Thyroid gland (tissue), 4 donors: ENCODE data around the gene TAPBP. TPM values are rescaled to one million over a fixed set of nuclear protein-coding genes. Genes with fewer than 3 reads are reported as not detected.
"Not testable (repeated sequence)": the region's sequence is repeated elsewhere in the genome, so short reads cannot be mapped to it uniquely, and the experiment has no call there.

Experiments
- DNase-seq, 2 donors: peaks; one replicate each; pipeline ENCODE4 v3.0.0-alpha.2; 2019
- H3K27ac ChIP-seq, 3 donors: fragments of 200-600 bp; sonication (generic); 1 replicate in 2 of 3; 2 replicates in 1 of 3; pipeline ENCODE4 v1.5.1; 2016 to 2019; ENCODE audit warnings: mild to moderate bottlenecking in 1 of 3, moderate library complexity in 1 of 3
- H3K27me3 ChIP-seq: fragments of 200-600 bp; sonication (generic); one replicate; pipeline ENCODE4 v1.5.1; 2019
- H3K36me3 ChIP-seq, 2 donors: fragments of 200-600 bp; sonication (generic); one replicate each; pipeline ENCODE4 v1.5.1; 2016 to 2019
- H3K4me1 ChIP-seq, 2 donors: fragments of 200-600 bp; sonication (generic); one replicate each; pipeline ENCODE4 v1.5.1; 2017 to 2019
- H3K4me3 ChIP-seq, 3 donors: fragments of 200-600 bp; sonication (generic); replicated peaks in 1 of 3; 1 replicate in 2 of 3; 2 replicates in 1 of 3; pipeline ENCODE4 v1.5.1; 2016; ENCODE audit warnings: mild to moderate bottlenecking in 1 of 3
- H3K9me3 ChIP-seq: fragments of 200-600 bp; sonication (generic); one replicate; pipeline ENCODE4 v1.5.1; 2017
- POLR2A ChIP-seq, 2 donors: fragments of 450-650 bp; IDR thresholded peaks; one replicate each; pipeline ENCODE4 v1.6.1; 2017; ENCODE audit warnings: antibody characterized with exemption in 2 of 2, mild to moderate bottlenecking in 2 of 2, moderate library complexity in 1 of 2
- WGBS, 2 donors: methylation state at CpG; one replicate each; pipeline ENCODE4 v1.1.5; 2017; 5-methylcytosine and 5-hydroxymethylcytosine counted together
- intact Hi-C: fragments of 100-400 bp; cut with DNase I; formaldehyde crosslinking; loops from one replicate; pipeline ENCODE4 v1.15.1; 2023
- total RNA-seq, 4 donors: library from RNA; depleted of rRNA; stranded (reverse); fragments of >200 nt; gene quantifications; one replicate each; pipeline ENCODE4 v1.2.3, GENCODE V29; 2016
- TF ChIP-seq, protein P1 (sequence below), 6 experiments: fragments of 200-600 bp in 3 of 6; fragments of 450-650 bp in 3 of 6; sonication (generic) in 3 of 6; IDR thresholded peaks; one replicate each; pipeline ENCODE4 v1.5.1; 2016 to 2019; ENCODE audit warnings: antibody characterized with exemption in 6 of 6, mild to moderate bottlenecking in 2 of 6, inconsistent platforms in 1 of 6, moderate library complexity in 1 of 6

Gene TAPBP
- total RNA-seq, 4 donors from 2014 or later: 86.4 to 151 (median 132) TPM

DNA sequence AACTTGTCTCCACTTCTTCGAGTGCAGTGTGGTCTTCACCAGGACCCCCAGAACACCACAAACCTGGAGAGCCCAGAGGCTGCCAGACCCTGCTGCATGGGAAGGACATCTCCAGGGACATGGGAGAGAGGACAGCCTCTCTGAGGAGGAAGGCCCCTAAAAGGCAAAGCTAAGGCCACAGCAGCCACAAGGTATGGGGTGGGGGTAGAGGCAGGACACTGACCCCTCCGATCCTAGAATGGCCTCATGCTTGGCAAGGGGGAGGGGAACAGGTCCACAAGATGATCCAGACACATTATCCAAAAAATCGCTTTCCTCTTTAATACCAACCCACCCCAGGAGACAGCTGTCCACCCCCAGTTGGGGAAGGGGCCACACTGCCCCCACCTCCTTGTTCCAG lies 35.1 kb downstream of the TAPBP start:
- 89 to 94% methylated on average over 3 of the region's 3 CpGs for whole genome bisulfite sequencing, 2 donors
- intact Hi-C loops: no loop called here
- Histone ChIP-seq H3K36me3 (peaks cover 17 to 29% of the 10 kb centered on the region in 2 donors), H3K4me1 (peaks cover 17 to 30% of the 10 kb centered on the region in 2 donors), H3K4me3 (no peak overlapping the region), H3K27me3 (no peaks in the 10 kb centered on the region), H3K9me3 (no peaks in the 10 kb centered on the region), H3K27ac (no peak overlapping the region)
- no peak for DNase-seq
- TF ChIP-seq POLR2A (IDR thresholded peaks at IDR 0.05): no peak
- TF ChIP-seq, protein P1, sequence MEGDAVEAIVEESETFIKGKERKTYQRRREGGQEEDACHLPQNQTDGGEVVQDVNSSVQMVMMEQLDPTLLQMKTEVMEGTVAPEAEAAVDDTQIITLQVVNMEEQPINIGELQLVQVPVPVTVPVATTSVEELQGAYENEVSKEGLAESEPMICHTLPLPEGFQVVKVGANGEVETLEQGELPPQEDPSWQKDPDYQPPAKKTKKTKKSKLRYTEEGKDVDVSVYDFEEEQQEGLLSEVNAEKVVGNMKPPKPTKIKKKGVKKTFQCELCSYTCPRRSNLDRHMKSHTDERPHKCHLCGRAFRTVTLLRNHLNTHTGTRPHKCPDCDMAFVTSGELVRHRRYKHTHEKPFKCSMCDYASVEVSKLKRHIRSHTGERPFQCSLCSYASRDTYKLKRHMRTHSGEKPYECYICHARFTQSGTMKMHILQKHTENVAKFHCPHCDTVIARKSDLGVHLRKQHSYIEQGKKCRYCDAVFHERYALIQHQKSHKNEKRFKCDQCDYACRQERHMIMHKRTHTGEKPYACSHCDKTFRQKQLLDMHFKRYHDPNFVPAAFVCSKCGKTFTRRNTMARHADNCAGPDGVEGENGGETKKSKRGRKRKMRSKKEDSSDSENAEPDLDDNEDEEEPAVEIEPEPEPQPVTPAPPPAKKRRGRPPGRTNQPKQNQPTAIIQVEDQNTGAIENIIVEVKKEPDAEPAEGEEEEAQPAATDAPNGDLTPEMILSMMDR (IDR thresholded peaks at IDR 0.05): no peak

DNA sequence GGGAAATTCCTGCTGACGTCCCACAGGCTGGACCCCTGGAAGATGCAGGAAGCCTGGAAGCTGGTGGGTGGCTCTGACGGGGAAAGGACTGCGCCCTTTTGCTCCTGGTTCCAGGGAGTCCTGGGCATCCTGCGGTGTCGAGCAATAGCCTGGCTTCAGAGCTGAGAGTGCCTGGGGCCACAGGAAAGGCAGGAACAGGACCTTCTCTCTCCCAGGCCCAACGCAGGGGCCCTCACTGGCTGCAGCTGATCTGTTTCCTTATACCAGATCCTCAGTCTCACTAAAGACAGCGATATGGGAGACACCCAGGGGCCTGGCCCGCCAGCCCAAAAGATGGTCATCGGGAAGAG lies 35.5 kb downstream of the TAPBP start:
- Histone ChIP-seq H3K27me3 (no peaks in the 10 kb centered on the region), H3K4me3 (no peak overlapping the region), H3K4me1 (peaks cover 17 to 34% of the 10 kb centered on the region in 2 donors), H3K27ac (no peak overlapping the region), H3K9me3 (no peaks in the 10 kb centered on the region), H3K36me3 (peaks cover 20 to 29% of the 10 kb centered on the region in 2 donors)
- intact Hi-C loops: no loop called here
- DNase-seq: no peak
- no peak for TF ChIP-seq POLR2A (IDR thresholded peaks at IDR 0.05)
- TF ChIP-seq, protein P1 (IDR thresholded peaks at IDR 0.05): no peak
- WGBS, 2 donors: 80 to 84% methylated on average over 9 of the region's 9 CpGs

GRCh38 chr6:33277663-33278391 lies 36.1 kb downstream of the TAPBP start:
- H3K4me1 ChIP-seq: peaks cover 22 to 39% of the 10 kb centered on the region in 2 donors
- no peaks in the 10 kb centered on the region for H3K9me3 ChIP-seq
- intact Hi-C loops: no loop called here
- peaks cover 21 to 29% of the 10 kb centered on the region in 2 donors for H3K36me3 ChIP-seq
- no peaks in the 10 kb centered on the region for H3K27me3 ChIP-seq
- DNase-seq: no peak
- TF ChIP-seq, protein P1 (IDR thresholded peaks at IDR 0.05): no peak
- no peak for TF ChIP-seq POLR2A (IDR thresholded peaks at IDR 0.05)
- peak overlapping the region; percentile 75 to 90 (median 87) for H3K27ac ChIP-seq
- peak overlapping the region; percentile 57 to 90 (median 80) for H3K4me3 ChIP-seq
- 49% methylated on average over 20 to 29 of the region's 39 CpGs for WGBS, 2 donors

GRCh38 chr6:33276864-33277662 lies 36.8 kb downstream of the TAPBP start, which contains the start of gene B3GALT4:
Gene B3GALT4, plus strand, starts transcription at chr6:33277123. Its CDS starts 297 bp downstream, at chr6:33277420.
- intact Hi-C loops: no loop called here
- peak within 1 kb of the TSS; percentile 57 to 90 (median 80) for H3K4me3 ChIP-seq
- H3K27me3 ChIP-seq: no peaks in the 10 kb centered on the region
- TF ChIP-seq, protein P1 (IDR thresholded peaks at IDR 0.05): peak; percentile 17 to 50 (median 34)
- TF ChIP-seq POLR2A (IDR thresholded peaks at IDR 0.05): peak in 1 of 2 donors; percentile 59
- H3K4me1 ChIP-seq: peaks cover 28 to 45% of the 10 kb centered on the region in 2 donors
- peaks cover 21 to 29% of the 10 kb centered on the region in 2 donors for H3K36me3 ChIP-seq
- peak; percentile 73 to 75 for DNase-seq
- WGBS, 2 donors: 1 to 3% methylated on average over 16 to 53 of the region's 80 CpGs
- H3K9me3 ChIP-seq: no peaks in the 10 kb centered on the region
- H3K27ac ChIP-seq: peak within 1 kb of the TSS; percentile 75 to 90 (median 87)

- peak overlapping the region; percentile 57 to 90 (median 80) for H3K4me3 ChIP-seq
- intact Hi-C loops: no loop called here
- peaks cover 28 to 45% of the 10 kb centered on the region in 2 donors for H3K4me1 ChIP-seq
- H3K27ac ChIP-seq: peak overlapping the region; percentile 75 to 90 (median 87)
- no peak for DNase-seq
- H3K27me3 ChIP-seq: no peaks in the 10 kb centered on the region
- H3K9me3 ChIP-seq: no peaks in the 10 kb centered on the region
- H3K36me3 ChIP-seq: peaks cover 21 to 29% of the 10 kb centered on the region in 2 donors
- TF ChIP-seq, protein P1 (IDR thresholded peaks at IDR 0.05): no peak
- TF ChIP-seq POLR2A (IDR thresholded peaks at IDR 0.05): no peak
Observed at GRCh38 chr6:33276581-33276863, 37.4 kb downstream of the TAPBP start.

- Histone ChIP-seq H3K36me3 (peaks cover 21 to 29% of the 10 kb centered on the region in 2 donors), H3K27ac (peak overlapping the region in 2 of 3 donors; percentile 75 to 90), H3K4me1 (peaks cover 28 to 47% of the 10 kb centered on the region in 2 donors)
- H3K27me3 ChIP-seq, DNase-seq, intact Hi-C loops, H3K4me3 ChIP-seq, H3K9me3 ChIP-seq: not testable (repeated sequence)
- WGBS, 2 donors: 81 to 86% methylated on average over 16 of the region's 16 CpGs
Observed at GRCh38 chr6:33275795-33276580, 37.9 kb downstream of the TAPBP start.
